Measurements from ENCODE around the gene APOBEC2.

- TF ChIP-seq, protein P1, sequence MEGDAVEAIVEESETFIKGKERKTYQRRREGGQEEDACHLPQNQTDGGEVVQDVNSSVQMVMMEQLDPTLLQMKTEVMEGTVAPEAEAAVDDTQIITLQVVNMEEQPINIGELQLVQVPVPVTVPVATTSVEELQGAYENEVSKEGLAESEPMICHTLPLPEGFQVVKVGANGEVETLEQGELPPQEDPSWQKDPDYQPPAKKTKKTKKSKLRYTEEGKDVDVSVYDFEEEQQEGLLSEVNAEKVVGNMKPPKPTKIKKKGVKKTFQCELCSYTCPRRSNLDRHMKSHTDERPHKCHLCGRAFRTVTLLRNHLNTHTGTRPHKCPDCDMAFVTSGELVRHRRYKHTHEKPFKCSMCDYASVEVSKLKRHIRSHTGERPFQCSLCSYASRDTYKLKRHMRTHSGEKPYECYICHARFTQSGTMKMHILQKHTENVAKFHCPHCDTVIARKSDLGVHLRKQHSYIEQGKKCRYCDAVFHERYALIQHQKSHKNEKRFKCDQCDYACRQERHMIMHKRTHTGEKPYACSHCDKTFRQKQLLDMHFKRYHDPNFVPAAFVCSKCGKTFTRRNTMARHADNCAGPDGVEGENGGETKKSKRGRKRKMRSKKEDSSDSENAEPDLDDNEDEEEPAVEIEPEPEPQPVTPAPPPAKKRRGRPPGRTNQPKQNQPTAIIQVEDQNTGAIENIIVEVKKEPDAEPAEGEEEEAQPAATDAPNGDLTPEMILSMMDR (conservative IDR thresholded peaks at IDR 0.05; ENCODE audit: low read length) = no peak
- no peak for TF ChIP-seq EZH2phosphoT487 (IDR thresholded peaks at IDR 0.05; ENCODE audit: borderline replicate concordance, low read depth, low read length)
Measured at GRCh38 chr6:41065550-41066026, 12.6 kb downstream of the APOBEC2 start.
